ENCODE measurements around the gene ARCN1. TPM values are rescaled to one million over a fixed set of nuclear protein-coding genes. Genes with fewer than 3 reads are reported as not detected.
A peak's percentile ranks its signal among the peaks of the same experiment; 100 is the strongest.

Gene ARCN1
- total RNA-seq, 1 donor from 2014 or later, result 88.7 TPM

- no peak for DNase-seq (ENCODE audit: low read depth)
- no peak for TF ChIP-seq CTCF (conservative IDR thresholded peaks at IDR 0.05; ENCODE audit: low read depth, low read length)
- no peak overlapping the region for H3K4me3 ChIP-seq (ENCODE audit: low read depth, low read length)
Observed at GRCh38 chr11:118618115-118618990, 46.1 kb downstream of the ARCN1 start.

- no peak overlapping the region for H3K4me3 ChIP-seq (ENCODE audit: low read depth, low read length)
- no peak for DNase-seq (ENCODE audit: low read depth)
- TF ChIP-seq CTCF (conservative IDR thresholded peaks at IDR 0.05; ENCODE audit: low read depth, low read length), result no peak
Observed at GRCh38 chr11:118618991-118619375, 46.8 kb downstream of the ARCN1 start.

GRCh38 chr11:118619444-118620197 lies 47.4 kb downstream of the ARCN1 start:
- peak; percentile 97 for DNase-seq (ENCODE audit: low read depth)
- no peak overlapping the region for H3K4me3 ChIP-seq (ENCODE audit: low read depth, low read length)
- no peak for TF ChIP-seq CTCF (conservative IDR thresholded peaks at IDR 0.05; ENCODE audit: low read depth, low read length)

GRCh38 chr11:118620529-118621070 lies 48.4 kb downstream of the ARCN1 start:
- no peak for TF ChIP-seq CTCF (conservative IDR thresholded peaks at IDR 0.05; ENCODE audit: low read depth, low read length)
- H3K4me3 ChIP-seq (ENCODE audit: low read depth, low read length), result peak overlapping the region; percentile 78
- no peak for DNase-seq (ENCODE audit: low read depth)

- no peak for DNase-seq (ENCODE audit: low read depth)
- TF ChIP-seq CTCF (conservative IDR thresholded peaks at IDR 0.05; ENCODE audit: low read depth, low read length), result no peak
Observed at GRCh38 chr11:118621071-118621783, 49.0 kb downstream of the ARCN1 start.

GRCh38 chr11:118621784-118622375 lies 49.7 kb downstream of the ARCN1 start:
- peak overlapping the region; percentile 78 for H3K4me3 ChIP-seq (ENCODE audit: low read depth, low read length)
- DNase-seq (ENCODE audit: low read depth), result no peak
- no peak for TF ChIP-seq CTCF (conservative IDR thresholded peaks at IDR 0.05; ENCODE audit: low read depth, low read length)

More at GRCh38 chr11:118621071-118621783, 49.0 kb downstream of the ARCN1 start:
- H3K4me3 ChIP-seq (ENCODE audit: low read depth, low read length), result peak overlapping the region; percentile 78

Data from epithelial cell of proximal tubule (primary cell).